Heart left ventricle (tissue), 16 donors: ENCODE results near the gene FLYWCH1. TPM values are rescaled to one million over a fixed set of nuclear protein-coding genes. Genes with fewer than 3 reads are reported as not detected.
"Not testable (repeated sequence)": the region's sequence is repeated elsewhere in the genome, so short reads cannot be mapped to it uniquely, and the experiment has no call there.

Source experiments
- ATAC-seq, 4 donors: fragments of 200-7000 bp; cut with Tn5 transposase; one replicate each; pipeline ENCODE4 v1.9.1; 2020 to 2022; ENCODE audit warnings: moderate library complexity in 4 of 4, mild to moderate bottlenecking in 3 of 4, moderate number of reproducible peaks in 1 of 4
- DNase-seq, 5 donors: peaks; one replicate each; pipeline ENCODE4 v3.0.0-alpha.2; 2020
- H3K27ac ChIP-seq, 12 donors: fragments of 200-600 bp; sonication (generic) in 4 of 12; one replicate each; pipeline versions ENCODE4 v1.5.0 to v1.8.0; 2016 to 2022; ENCODE audit warnings: mild to moderate bottlenecking in 2 of 12
- H3K27me3 ChIP-seq, 9 donors: fragments of 200-600 bp; sonication (generic) in 2 of 9; one replicate each; pipeline versions ENCODE4 v1.5.1 to v1.8.0; 2016 to 2022; ENCODE audit warnings: mild to moderate bottlenecking in 3 of 9
- H3K36me3 ChIP-seq, 9 donors: fragments of 200-600 bp; sonication (generic) in 2 of 9; one replicate each; pipeline versions ENCODE4 v1.5.0 to v1.8.0; 2018 to 2022; ENCODE audit warnings: mild to moderate bottlenecking in 2 of 9
- H3K4me1 ChIP-seq, 12 donors: fragments of 200-600 bp; sonication (generic) in 4 of 12; one replicate each; pipeline versions ENCODE4 v1.5.0 to v1.8.0; 2016 to 2022; ENCODE audit warnings: mild to moderate bottlenecking in 3 of 12
- H3K4me3 ChIP-seq, 12 donors: fragments of 200-600 bp; sonication (generic) in 4 of 12; one replicate each; pipeline versions ENCODE4 v1.5.0 to v1.8.0; 2017 to 2022; ENCODE audit warnings: mild to moderate bottlenecking in 9 of 12, moderate library complexity in 4 of 12
- H3K9me3 ChIP-seq, 12 donors: fragments of 200-600 bp; sonication (generic) in 4 of 12; one replicate each; pipeline versions ENCODE4 v1.5.0 to v1.8.0; 2016 to 2022; ENCODE audit warnings: mild to moderate bottlenecking in 1 of 12
- POLR2A ChIP-seq, 2 donors: fragments of 450-650 bp; IDR thresholded peaks; one replicate each; pipeline ENCODE4 v1.6.1; 2017; ENCODE audit warnings: antibody characterized with exemption in 2 of 2, mild to moderate bottlenecking in 2 of 2, moderate library complexity in 2 of 2
- WGBS, 4 donors: extraction: QIAGEN DNeasy Blood & Tissue Kit in 2 of 4; methylation state at CpG; one replicate each; pipeline versions ENCODE4 v1.1.5 to v1.1.7; 2013 to 2018; 5-methylcytosine and 5-hydroxymethylcytosine counted together
- intact Hi-C, 10 donors: fragments of 100-400 bp; cut with DNase I; formaldehyde crosslinking; loops; one replicate each; pipeline versions ENCODE4 v1.11.1 to v1.14.2; 2022
- polyA plus RNA-seq, 2 donors: library from polyadenylated mRNA; stranded (reverse); fragments of 200-250 nt; gene quantifications; one replicate each; pipeline ENCODE4 v1.2.3, GENCODE V29; 2013
- total RNA-seq, 9 donors: library from RNA; depleted of rRNA in 2 of 9; stranded (reverse); fragments of >200 nt in 2 of 9; fragmentation: NEBNext Ultra II Directional in 3 of 9; extraction: Animal tissue kit (Norgen Biotek cat#: 25700) in 3 of 9; gene quantifications; one replicate each; pipeline versions ENCODE4 v1.1.0 to v1.2.4, GENCODE V29; 2016 to 2023
- TF ChIP-seq, protein P1 (sequence below), 12 donors: fragments of 200-600 bp; sonication (generic) in 4 of 12; IDR thresholded peaks; one replicate each; pipeline versions ENCODE4 v1.5.0 to v1.8.0; 2018 to 2022; ENCODE audit warnings: antibody characterized with exemption in 12 of 12, mild to moderate bottlenecking in 5 of 12
- donor health status: ischemic (EF 13 %, LVEDD 7.1; RV severe dilation, severe dysfunction).
- donor health status: healthy with polysubstance abuse.
- donor health status: DM: no; HTN: yes; CAD: no.
- donor health status: DM: no; HTN: no; CAD: no.
- donor health status: ischemic (EF 25% LVEDD 6.9; RV normal size, moderate dysfunction).
- donor health status: ischemic (EF 25% LVEDD 5.7; RV mildly dilated, moderate dysfunction).
- donor health status: healthy.
- donor health status: DM: yes; HTN: yes; CAD: no.
- donor health status: ischemic (EF 35%, LVEDD 5.7; RV mildly dilated, moderate dysfunction).
- donor health status: nonischemic (EF 11% LVEDD 7.7; RV severe dilation, severe dysfunction).
- donor health status: DM: yes; HTN: yes; CAD: no.
- donor health status: PGD.
- donor health status: ischemic (EF 29% LVEDD 5.4; RV normal size, mild dysfunction).
- donor health status: nonischemic (EF 23%, LVEDD 6.1; RV moderate dilation, normal function).

Gene FLYWCH1
- total and polyA plus RNA-seq, 11 donors: 26.3 to 48.4 (median 34.1) TPM

DNA sequence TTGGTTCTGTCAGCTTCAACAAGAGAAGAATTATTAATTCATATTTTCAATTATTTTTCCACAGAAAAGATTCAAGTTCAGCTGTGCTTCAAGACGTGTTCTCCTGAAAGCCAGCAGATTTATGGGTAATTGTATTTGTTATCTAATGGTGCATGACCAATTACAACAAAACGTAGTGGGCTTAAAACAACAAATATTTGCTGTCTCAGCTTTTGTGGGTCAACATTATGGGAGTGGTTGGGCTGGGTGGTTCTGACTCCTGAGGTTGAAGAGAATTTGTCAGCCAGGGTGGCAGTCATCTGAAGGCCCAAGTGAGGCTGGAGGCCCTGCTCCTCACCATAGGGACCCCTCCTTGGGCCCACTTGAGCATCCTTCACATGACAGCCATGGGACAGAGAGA, 28.2 kb downstream of the FLYWCH1 start:
- 89 to 93% (median 91%) methylated on average over 2 of the region's 2 CpGs for WGBS, 4 donors
- no peaks in the 10 kb centered on the region for H3K9me3 ChIP-seq
- ATAC-seq (no peak), DNase-seq (no peak)
- H3K27me3 ChIP-seq: no peaks in the 10 kb centered on the region
- H3K4me1 ChIP-seq: no peaks in the 10 kb centered on the region
- H3K36me3 ChIP-seq: peaks cover 0 to 99% (median 91%) of the 10 kb centered on the region in 9 donors
- TF ChIP-seq, protein P1, sequence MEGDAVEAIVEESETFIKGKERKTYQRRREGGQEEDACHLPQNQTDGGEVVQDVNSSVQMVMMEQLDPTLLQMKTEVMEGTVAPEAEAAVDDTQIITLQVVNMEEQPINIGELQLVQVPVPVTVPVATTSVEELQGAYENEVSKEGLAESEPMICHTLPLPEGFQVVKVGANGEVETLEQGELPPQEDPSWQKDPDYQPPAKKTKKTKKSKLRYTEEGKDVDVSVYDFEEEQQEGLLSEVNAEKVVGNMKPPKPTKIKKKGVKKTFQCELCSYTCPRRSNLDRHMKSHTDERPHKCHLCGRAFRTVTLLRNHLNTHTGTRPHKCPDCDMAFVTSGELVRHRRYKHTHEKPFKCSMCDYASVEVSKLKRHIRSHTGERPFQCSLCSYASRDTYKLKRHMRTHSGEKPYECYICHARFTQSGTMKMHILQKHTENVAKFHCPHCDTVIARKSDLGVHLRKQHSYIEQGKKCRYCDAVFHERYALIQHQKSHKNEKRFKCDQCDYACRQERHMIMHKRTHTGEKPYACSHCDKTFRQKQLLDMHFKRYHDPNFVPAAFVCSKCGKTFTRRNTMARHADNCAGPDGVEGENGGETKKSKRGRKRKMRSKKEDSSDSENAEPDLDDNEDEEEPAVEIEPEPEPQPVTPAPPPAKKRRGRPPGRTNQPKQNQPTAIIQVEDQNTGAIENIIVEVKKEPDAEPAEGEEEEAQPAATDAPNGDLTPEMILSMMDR (IDR thresholded peaks at IDR 0.05): no peak
- TF ChIP-seq POLR2A (IDR thresholded peaks at IDR 0.05): no peak
- H3K4me3 ChIP-seq: no peak overlapping the region
- intact Hi-C loops: no loop called here
- H3K27ac ChIP-seq: no peak overlapping the region

DNA sequence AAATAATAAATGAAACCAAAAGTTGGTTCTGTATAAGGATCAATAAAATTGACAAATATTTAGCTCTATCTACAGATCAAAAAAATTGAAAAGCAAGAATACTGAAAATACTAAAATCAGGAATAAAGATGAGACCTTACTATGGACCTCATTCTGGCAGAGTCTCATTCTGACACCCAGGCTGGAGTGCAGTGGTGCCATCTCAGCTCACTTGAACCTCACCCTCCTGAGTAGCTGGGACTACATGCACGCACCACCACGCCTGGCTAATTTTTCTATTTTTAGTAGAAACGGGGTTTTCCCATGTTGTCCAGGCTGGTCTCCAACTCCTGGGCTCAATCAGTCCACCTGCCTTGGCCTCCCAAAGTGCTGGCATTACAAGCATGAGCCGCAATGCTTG, 30.3 kb downstream of the FLYWCH1 start:
- 70 to 79% (median 73%) methylated on average over 4 of the region's 4 CpGs for WGBS, 4 donors
- H3K4me3 ChIP-seq: no peak overlapping the region
- H3K27ac ChIP-seq: no peak overlapping the region
- TF ChIP-seq, protein P1 (IDR thresholded peaks at IDR 0.05): no peak
- H3K36me3 ChIP-seq: peaks cover 0 to 91% (median 72%) of the 10 kb centered on the region in 9 donors
- H3K4me1 ChIP-seq: no peaks in the 10 kb centered on the region
- no peaks in the 10 kb centered on the region for H3K27me3 ChIP-seq
- intact Hi-C loops: no loop called here
- ATAC-seq (no peak), DNase-seq (no peak)
- no peaks in the 10 kb centered on the region for H3K9me3 ChIP-seq

DNA sequence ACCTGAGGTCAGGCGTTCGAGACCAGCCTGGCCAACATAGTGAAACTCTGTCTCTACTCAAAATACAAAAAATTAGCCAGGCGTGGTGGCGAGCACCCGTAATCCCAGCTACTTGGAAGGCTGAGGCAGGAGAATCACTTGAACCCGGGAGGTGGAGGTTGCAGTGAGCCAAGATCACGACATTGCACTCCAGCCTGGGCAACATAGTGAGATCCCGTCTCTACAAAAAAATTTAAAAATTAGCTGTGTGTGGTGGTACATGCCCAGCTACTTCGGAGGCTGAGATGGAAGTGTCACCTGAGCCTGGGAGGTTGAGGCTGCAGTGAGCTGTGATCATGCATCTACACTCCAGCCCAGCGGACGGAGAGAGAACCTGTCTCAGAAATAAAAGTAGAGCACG, 32.0 kb downstream of the FLYWCH1 start:
- H3K27me3 ChIP-seq, H3K4me3 ChIP-seq, intact Hi-C loops, H3K9me3 ChIP-seq, H3K27ac ChIP-seq, ATAC-seq, H3K4me1 ChIP-seq, DNase-seq: not testable (repeated sequence)
- peaks cover 0 to 79% (median 59%) of the 10 kb centered on the region in 9 donors for H3K36me3 ChIP-seq
- WGBS, 4 donors: 75 to 92% (median 88%) methylated on average over 11 to 12 of the region's 12 CpGs

DNA sequence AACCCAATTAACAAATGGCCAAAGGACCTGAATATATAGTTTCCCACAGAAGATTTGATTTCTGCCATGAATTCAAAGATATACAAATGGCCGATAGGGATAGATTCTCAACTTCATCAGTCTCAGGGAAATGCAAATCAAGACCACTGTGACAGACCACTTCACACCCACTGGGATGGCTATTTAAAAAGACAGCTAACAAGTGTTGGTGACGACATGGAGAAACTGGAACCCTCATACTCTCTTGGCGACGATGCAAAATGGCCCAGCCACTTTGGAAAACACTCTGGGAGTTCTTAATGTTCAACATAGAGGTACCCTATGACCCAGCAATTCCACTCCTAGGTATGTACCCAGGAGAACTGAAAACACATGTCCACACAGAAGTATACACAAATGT, 34.9 kb downstream of the FLYWCH1 start:
- ATAC-seq (no peak), DNase-seq (no peak)
- Histone ChIP-seq H3K4me3 (no peak overlapping the region), H3K36me3 (peaks cover 0 to 62% (median 43%) of the 10 kb centered on the region in 9 donors), H3K4me1 (no peaks in the 10 kb centered on the region), H3K9me3 (no peaks in the 10 kb centered on the region), H3K27ac (no peak overlapping the region), H3K27me3 (no peaks in the 10 kb centered on the region)
- intact Hi-C loops: no loop called here
- 95 to 98% (median 96%) methylated on average over 4 of the region's 4 CpGs for WGBS, 4 donors
- TF ChIP-seq, protein P1 (IDR thresholded peaks at IDR 0.05): no peak
- no peak for TF ChIP-seq POLR2A (IDR thresholded peaks at IDR 0.05)
